Measurements from ENCODE around the gene SLC28A1. TPM values are rescaled to one million over a fixed set of nuclear protein-coding genes. Genes with fewer than 3 reads are reported as not detected.

SLC28A1 gene
- total RNA-seq, 1 experiment from 2014 or later = not detected

GRCh38 chr15:84886984-84887299 is 2.5 kb downstream of the SLC28A1 start:
- no peak overlapping the region for H3K27ac ChIP-seq (ENCODE audit: low read depth, low read length)
- ChIA-PET CTCF (no interaction called here), POLR2A (no interaction called here), RAD21 (ENCODE audit: low non-redundant PET in 1 of 2, low total read pairs in 2 of 2, uncharacterized antibody in 2 of 2, unreplicated experiment in 2 of 2) (no interaction called here)
- H3K79me2 ChIP-seq (ENCODE audit: insufficient read depth, low read length) = no peaks in the 10 kb centered on the region
- no peak overlapping the region for H3K4me3 ChIP-seq (replicated peaks in 1 of 2; ENCODE audit: low read depth in 1 of 2, low read length in 2 of 2)
- no peaks in the 10 kb centered on the region for H3K27me3 ChIP-seq (ENCODE audit: insufficient read depth, low read length)
- no peaks in the 10 kb centered on the region for H3K4me1 ChIP-seq (ENCODE audit: control insufficient read depth in 1 of 2, insufficient read depth in 2 of 2, low read length in 2 of 2)
- H2AFZ ChIP-seq (ENCODE audit: low read depth, low read length, poor library complexity, severe bottlenecking) = no peak overlapping the region
- ATAC-seq (no peak), DNase-seq (ENCODE audit: low read depth, low spot score) (no peak)
- no peaks in the 10 kb centered on the region for H3K9me3 ChIP-seq (ENCODE audit: control insufficient read depth in 1 of 2, insufficient read depth in 1 of 2, low read depth in 1 of 2, low read length in 2 of 2)
- no peaks in the 10 kb centered on the region for H3K36me3 ChIP-seq (ENCODE audit: control insufficient read depth in 1 of 2, insufficient read depth in 2 of 2, low read length in 2 of 2)
- TF ChIP-seq CBX3 (IDR thresholded peaks at IDR 0.05; ENCODE audit: low read depth) = no peak
- no peak for TF ChIP-seq POLR2AphosphoS5 (IDR thresholded peaks at IDR 0.05; ENCODE audit: low read depth, low read length)
- TF ChIP-seq CEBPB (IDR thresholded peaks at IDR 0.05; ENCODE audit: low read depth) = no peak
- no peak for TF ChIP-seq FOSL1 (IDR thresholded peaks at IDR 0.05; ENCODE audit: low read depth)
- no peak for TF ChIP-seq ATF3 (IDR thresholded peaks at IDR 0.05)
- no peak for TF ChIP-seq ELF1 (IDR thresholded peaks at IDR 0.05; ENCODE audit: borderline replicate concordance, low read depth)
- TF ChIP-seq ZNF274 (IDR thresholded peaks at IDR 0.05; ENCODE audit: low read depth, low read length) = no peak
- TF ChIP-seq ZBTB33 (IDR thresholded peaks at IDR 0.05; ENCODE audit: extremely low read depth, insufficient replicate concordance, low read length) = no peak
- TF ChIP-seq JUND (IDR thresholded peaks at IDR 0.05) = no peak
- TF ChIP-seq YY1 (IDR thresholded peaks at IDR 0.05; ENCODE audit: extremely low read depth, insufficient replicate concordance, low read depth, low read length) = no peak
- TF ChIP-seq CTCF (IDR thresholded peaks at IDR 0.05 in 2 of 3, conservative IDR thresholded peaks at IDR 0.05 in 1 of 3; ENCODE audit: borderline replicate concordance in 1 of 3, insufficient read depth in 1 of 3, low read depth in 2 of 3, low read length in 2 of 3) = no peak
- no TSS peak for BruUV-seq (replicated peaks)
- intact Hi-C loops (cut with micrococcal nuclease) = no loop called here
- H3K4me2 ChIP-seq (ENCODE audit: low read length) = no peak overlapping the region
- no peak overlapping the region for H3K9ac ChIP-seq (ENCODE audit: low read length)
- no peaks in the 10 kb centered on the region for H3K9me2 ChIP-seq (ENCODE audit: insufficient read depth)
- no peaks in the 10 kb centered on the region for H4K20me1 ChIP-seq (ENCODE audit: insufficient read depth)
